ENCODE results near the gene ABCG1. TPM values are rescaled to one million over a fixed set of nuclear protein-coding genes. Genes with fewer than 3 reads are reported as not detected.

ABCG1 gene
- total RNA-seq, 1 donor from 2014 or later, result 1.6 TPM

- H3K36me3 Mint-ChIP-seq (ENCODE audit: low read depth), result no peaks in the 10 kb centered on the region
- H3K4me3 Mint-ChIP-seq (ENCODE audit: unreplicated experiment), result no peak overlapping the region
- TF ChIP-seq, protein P1, sequence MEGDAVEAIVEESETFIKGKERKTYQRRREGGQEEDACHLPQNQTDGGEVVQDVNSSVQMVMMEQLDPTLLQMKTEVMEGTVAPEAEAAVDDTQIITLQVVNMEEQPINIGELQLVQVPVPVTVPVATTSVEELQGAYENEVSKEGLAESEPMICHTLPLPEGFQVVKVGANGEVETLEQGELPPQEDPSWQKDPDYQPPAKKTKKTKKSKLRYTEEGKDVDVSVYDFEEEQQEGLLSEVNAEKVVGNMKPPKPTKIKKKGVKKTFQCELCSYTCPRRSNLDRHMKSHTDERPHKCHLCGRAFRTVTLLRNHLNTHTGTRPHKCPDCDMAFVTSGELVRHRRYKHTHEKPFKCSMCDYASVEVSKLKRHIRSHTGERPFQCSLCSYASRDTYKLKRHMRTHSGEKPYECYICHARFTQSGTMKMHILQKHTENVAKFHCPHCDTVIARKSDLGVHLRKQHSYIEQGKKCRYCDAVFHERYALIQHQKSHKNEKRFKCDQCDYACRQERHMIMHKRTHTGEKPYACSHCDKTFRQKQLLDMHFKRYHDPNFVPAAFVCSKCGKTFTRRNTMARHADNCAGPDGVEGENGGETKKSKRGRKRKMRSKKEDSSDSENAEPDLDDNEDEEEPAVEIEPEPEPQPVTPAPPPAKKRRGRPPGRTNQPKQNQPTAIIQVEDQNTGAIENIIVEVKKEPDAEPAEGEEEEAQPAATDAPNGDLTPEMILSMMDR (IDR thresholded peaks at IDR 0.05), result no peak
- H3K27me3 Mint-ChIP-seq (ENCODE audit: low read depth), result peaks cover 11% of the 10 kb centered on the region
- DNase-seq (ENCODE audit: low spot score), result no peak
- no peaks in the 10 kb centered on the region for H3K9me3 Mint-ChIP-seq (ENCODE audit: low read depth)
- no peak overlapping the region for H3K27ac Mint-ChIP-seq (ENCODE audit: unreplicated experiment)
- peaks cover 6% of the 10 kb centered on the region for H3K4me1 Mint-ChIP-seq (ENCODE audit: low read depth)
Measured at GRCh38 chr21:42183374-42184266, 35.3 kb upstream of the ABCG1 start.

DNA sequence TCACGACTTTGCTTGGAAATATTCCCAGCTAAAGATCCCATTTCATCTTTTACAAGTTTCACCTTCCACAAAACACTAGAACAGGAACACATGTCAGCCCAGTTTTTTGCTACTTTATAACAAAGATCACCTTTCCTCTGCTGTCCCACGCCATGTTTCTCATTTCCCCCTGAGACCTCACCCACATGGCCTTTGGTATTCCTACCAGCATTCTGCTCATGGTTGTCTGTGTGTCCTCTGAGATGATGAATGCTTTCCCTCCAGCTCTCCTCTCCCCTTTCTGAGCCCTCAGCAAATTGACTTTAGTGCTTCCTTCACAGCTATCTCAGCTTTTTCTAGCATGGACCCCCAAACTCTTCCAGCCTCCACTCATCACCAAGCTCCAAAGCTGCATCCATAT is 32.3 kb upstream of the ABCG1 start:
- DNase-seq (ENCODE audit: low spot score), result no peak
- H3K4me3 Mint-ChIP-seq (ENCODE audit: unreplicated experiment), result no peak overlapping the region
- H3K27me3 Mint-ChIP-seq (ENCODE audit: low read depth), result peaks cover 1% of the 10 kb centered on the region
- H3K9me3 Mint-ChIP-seq (ENCODE audit: low read depth), result no peaks in the 10 kb centered on the region
- no peaks in the 10 kb centered on the region for H3K36me3 Mint-ChIP-seq (ENCODE audit: low read depth)
- TF ChIP-seq, protein P1 (IDR thresholded peaks at IDR 0.05), result no peak
- no peak overlapping the region for H3K27ac Mint-ChIP-seq (ENCODE audit: unreplicated experiment)
- H3K4me1 Mint-ChIP-seq (ENCODE audit: low read depth), result peaks cover 10% of the 10 kb centered on the region

DNA sequence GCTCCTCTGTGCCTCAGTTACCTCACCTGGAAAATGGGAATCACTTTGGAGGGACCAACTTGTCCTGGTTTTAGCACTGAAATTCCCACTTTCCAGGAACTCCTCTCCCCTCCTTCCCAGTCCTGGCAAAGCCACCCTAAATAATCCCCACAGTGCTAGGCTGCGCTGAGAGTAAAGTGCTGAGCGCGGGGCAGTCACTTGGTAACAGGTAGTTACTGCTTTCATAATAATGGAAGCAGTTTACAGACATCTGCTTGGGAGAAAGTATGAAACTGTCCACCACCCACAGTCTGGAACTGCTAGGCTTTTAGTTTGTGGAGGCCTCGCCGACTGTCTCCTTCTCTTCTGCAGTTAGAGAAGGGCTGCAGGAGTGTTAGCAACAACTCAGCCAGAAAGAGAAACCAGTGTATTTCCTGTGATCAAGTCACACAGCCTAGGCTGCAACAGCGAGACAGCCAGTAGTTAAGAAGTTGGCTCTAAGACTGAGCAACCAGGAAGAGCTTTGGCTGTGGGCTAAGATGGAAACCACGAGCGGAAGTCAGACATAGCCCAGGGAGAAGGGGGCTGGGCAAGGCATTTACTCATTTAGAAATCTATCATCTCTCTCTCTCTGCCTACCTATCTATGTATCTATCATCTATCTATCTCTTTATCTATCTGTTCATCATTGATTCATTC is 30.8 kb upstream of the ABCG1 start:
- Mint-ChIP-seq H3K27ac (ENCODE audit: unreplicated experiment) (no peak overlapping the region), H3K9me3 (ENCODE audit: low read depth) (no peaks in the 10 kb centered on the region), H3K4me3 (ENCODE audit: unreplicated experiment) (no peak overlapping the region), H3K4me1 (ENCODE audit: low read depth) (peaks cover 10% of the 10 kb centered on the region), H3K36me3 (ENCODE audit: low read depth) (no peaks in the 10 kb centered on the region), H3K27me3 (ENCODE audit: low read depth) (peaks cover 5% of the 10 kb centered on the region)
- no peak for DNase-seq (ENCODE audit: low spot score)
- TF ChIP-seq, protein P1 (IDR thresholded peaks at IDR 0.05), result no peak

DNA sequence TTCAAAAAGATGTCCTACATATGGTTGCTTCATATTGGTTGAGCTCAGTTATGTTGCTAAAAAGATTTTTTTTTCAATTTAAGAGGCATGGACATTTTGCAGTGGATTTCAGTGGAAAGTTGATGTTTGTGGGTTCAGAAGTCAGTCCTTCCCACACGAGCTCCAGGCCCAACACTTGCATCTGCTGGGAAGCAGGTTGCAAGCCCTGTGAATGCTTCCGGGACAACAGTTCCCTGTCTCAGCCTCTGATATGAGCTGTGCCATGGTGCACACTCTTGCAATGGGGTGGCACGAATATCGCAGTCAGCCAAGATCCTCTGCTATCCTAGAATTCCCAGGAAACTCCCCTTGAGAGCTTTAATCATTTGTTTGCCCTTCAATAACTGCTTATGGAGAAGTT is 30.3 kb upstream of the ABCG1 start:
- H3K27me3 Mint-ChIP-seq (ENCODE audit: low read depth), result peaks cover 8% of the 10 kb centered on the region
- TF ChIP-seq, protein P1 (IDR thresholded peaks at IDR 0.05), result no peak
- peaks cover 10% of the 10 kb centered on the region for H3K4me1 Mint-ChIP-seq (ENCODE audit: low read depth)
- DNase-seq (ENCODE audit: low spot score), result no peak
- no peak overlapping the region for H3K27ac Mint-ChIP-seq (ENCODE audit: unreplicated experiment)
- H3K4me3 Mint-ChIP-seq (ENCODE audit: unreplicated experiment), result no peak overlapping the region
- H3K36me3 Mint-ChIP-seq (ENCODE audit: low read depth), result no peaks in the 10 kb centered on the region
- H3K9me3 Mint-ChIP-seq (ENCODE audit: low read depth), result no peaks in the 10 kb centered on the region

GRCh38 chr21:42189431-42189830 is 29.5 kb upstream of the ABCG1 start:
- H3K27me3 Mint-ChIP-seq (ENCODE audit: low read depth), result peaks cover 8% of the 10 kb centered on the region
- no peaks in the 10 kb centered on the region for H3K9me3 Mint-ChIP-seq (ENCODE audit: low read depth)
- no peak overlapping the region for H3K27ac Mint-ChIP-seq (ENCODE audit: unreplicated experiment)
- H3K4me1 Mint-ChIP-seq (ENCODE audit: low read depth), result peaks cover 10% of the 10 kb centered on the region
- no peaks in the 10 kb centered on the region for H3K36me3 Mint-ChIP-seq (ENCODE audit: low read depth)
- no peak overlapping the region for H3K4me3 Mint-ChIP-seq (ENCODE audit: unreplicated experiment)
- no peak for DNase-seq (ENCODE audit: low spot score)
- TF ChIP-seq, protein P1 (IDR thresholded peaks at IDR 0.05), result no peak

All from chondrocyte (in vitro differentiated cells).